WTC11 (cell line): ENCODE results near the gene RCBTB2. TPM values are rescaled to one million over a fixed set of nuclear protein-coding genes. Genes with fewer than 3 reads are reported as not detected.

ENCODE experiments used
- ATAC-seq: fragments of 200-7000 bp; cut with Tn5 transposase; 2 replicates; pipeline ENCODE4 v1.10.0; 2021; ENCODE audit warnings: mild to moderate bottlenecking, moderate library complexity
- CTCF ChIA-PET: fragments of 300-600 bp; sonication (Branson Sonifier 250); formaldehyde crosslinking; loops from one replicate; lab custom pipeline; 2021; ENCODE audit warnings: antibody characterized with exemption; lab: Charles Lee
- POLR2A ChIA-PET: fragments of 350-600 bp; sonication (Branson Sonifier 250); formaldehyde crosslinking; loops from one replicate; lab custom pipeline; 2021; ENCODE audit warnings: antibody characterized with exemption; lab: Charles Lee
- DNase-seq: peaks from one replicate; pipeline ENCODE4 v3.0.0; 2021; ENCODE audit warnings: low spot score
- H3K27ac Mint-ChIP-seq: 2 replicates; pipeline ENCODE4 v1.8.0; 2021; ENCODE audit warnings: mixed read lengths
- H3K27me3 Mint-ChIP-seq: 2 replicates; pipeline ENCODE4 v1.8.0; 2021; ENCODE audit warnings: low read depth, mild to moderate bottlenecking, moderate library complexity, mixed read lengths
- H3K36me3 Mint-ChIP-seq: 2 replicates; pipeline ENCODE4 v1.8.0; 2021; ENCODE audit warnings: mixed read lengths
- H3K4me1 Mint-ChIP-seq: 2 replicates; pipeline ENCODE4 v1.8.0; 2022; ENCODE audit warnings: mixed read lengths
- H3K4me3 Mint-ChIP-seq: 2 replicates; pipeline ENCODE4 v1.8.0; 2021; ENCODE audit warnings: mild to moderate bottlenecking, moderate library complexity, mixed read lengths
- H3K9me3 Mint-ChIP-seq: 2 replicates; pipeline ENCODE4 v1.8.0; 2021; ENCODE audit warnings: mixed read lengths
- ATF1 ChIP-seq: sonication (generic); formaldehyde crosslinking; IDR thresholded peaks from 2 replicates; pipeline ENCODE4 v1.8.1; 2023; ENCODE audit warnings: mild to moderate bottlenecking, moderate library complexity, missing genetic modification reagents
- CREM ChIP-seq: sonication (generic); formaldehyde crosslinking; IDR thresholded peaks from 2 replicates; pipeline ENCODE4 v1.8.1; 2022; ENCODE audit warnings: mild to moderate bottlenecking, missing genetic modification reagents, moderate library complexity
- E2F1 ChIP-seq: sonication (generic); formaldehyde crosslinking; IDR thresholded peaks from 2 replicates; pipeline ENCODE4 v1.8.0; 2022; ENCODE audit warnings: mild to moderate bottlenecking, missing genetic modification reagents
- E2F5 ChIP-seq: sonication (generic); formaldehyde crosslinking; IDR thresholded peaks from 2 replicates; pipeline ENCODE4 v1.8.1; 2022; ENCODE audit warnings: mild to moderate bottlenecking, moderate library complexity, missing genetic modification reagents
- FOXK1 ChIP-seq: sonication (generic); formaldehyde crosslinking; IDR thresholded peaks from 2 replicates; pipeline ENCODE4 v1.8.0; 2022; ENCODE audit warnings: mild to moderate bottlenecking, moderate library complexity, missing genetic modification reagents
- GABPB1 ChIP-seq: sonication (generic); formaldehyde crosslinking; IDR thresholded peaks from 2 replicates; pipeline ENCODE4 v1.8.1; 2023; ENCODE audit warnings: mild to moderate bottlenecking, missing genetic modification reagents
- HMGXB4 ChIP-seq: sonication (generic); formaldehyde crosslinking; IDR thresholded peaks from 2 replicates; pipeline ENCODE4 v1.8.1; 2023; ENCODE audit warnings: mild to moderate bottlenecking, moderate library complexity, missing genetic modification reagents
- IRF2 ChIP-seq: sonication (generic); formaldehyde crosslinking; IDR thresholded peaks from 2 replicates; pipeline ENCODE4 v1.8.0; 2022; ENCODE audit warnings: low read depth, missing genetic modification reagents, borderline replicate concordance
- MXD4 ChIP-seq: fragments of 250-450 bp; sonication (Bioruptor Pico); IDR thresholded peaks from 2 replicates; pipeline ENCODE4 v1.8.0; 2021; ENCODE audit warnings: mild to moderate bottlenecking, moderate library complexity, borderline replicate concordance
- NFYB ChIP-seq: sonication (generic); formaldehyde crosslinking; conservative IDR thresholded peaks from 2 replicates; pipeline ENCODE4 v1.8.0; 2022; ENCODE audit warnings: low read depth, missing genetic modification reagents
- NR2C2 ChIP-seq: sonication (generic); formaldehyde crosslinking; IDR thresholded peaks from 2 replicates; pipeline ENCODE4 v1.8.0; 2022; ENCODE audit warnings: mild to moderate bottlenecking, missing genetic modification reagents
- PREB ChIP-seq: sonication (generic); formaldehyde crosslinking; IDR thresholded peaks from 2 replicates; pipeline ENCODE4 v1.8.1; 2022; ENCODE audit warnings: mild to moderate bottlenecking, missing genetic modification reagents, moderate library complexity, borderline replicate concordance
- PRRX2 ChIP-seq: fragments of 250-450 bp; sonication (Bioruptor Pico); IDR thresholded peaks from 2 replicates; pipeline ENCODE4 v1.8.0; 2021; ENCODE audit warnings: mild to moderate bottlenecking
- TEAD4 ChIP-seq: sonication (generic); formaldehyde crosslinking; IDR thresholded peaks from 2 replicates; pipeline ENCODE4 v1.8.0; 2022; ENCODE audit warnings: mild to moderate bottlenecking, missing genetic modification reagents
- TP53 ChIP-seq: sonication (generic); formaldehyde crosslinking; IDR thresholded peaks from 2 replicates; pipeline ENCODE4 v1.8.1; 2023; ENCODE audit warnings: mild to moderate bottlenecking, missing genetic modification reagents
- USF1 ChIP-seq: sonication (generic); formaldehyde crosslinking; IDR thresholded peaks from 2 replicates; pipeline ENCODE4 v1.8.0; 2022; ENCODE audit warnings: mild to moderate bottlenecking, missing genetic modification reagents
- USF2 ChIP-seq: sonication (generic); formaldehyde crosslinking; IDR thresholded peaks from 2 replicates; pipeline ENCODE4 v1.8.1; 2023; ENCODE audit warnings: mild to moderate bottlenecking, missing genetic modification reagents, moderate library complexity
- ZMAT4 ChIP-seq: fragments of 250-450 bp; sonication (Bioruptor Pico); IDR thresholded peaks from 2 replicates; pipeline ENCODE4 v1.9.0; 2021; ENCODE audit warnings: mild to moderate bottlenecking
- ZNF219 ChIP-seq: sonication (generic); formaldehyde crosslinking; IDR thresholded peaks from 2 replicates; pipeline ENCODE4 v1.8.0; 2023; ENCODE audit warnings: missing genetic modification reagents, mild to moderate bottlenecking, borderline replicate concordance
- ZNF232 ChIP-seq: sonication (generic); formaldehyde crosslinking; IDR thresholded peaks from 2 replicates; pipeline ENCODE4 v1.8.0; 2022; ENCODE audit warnings: mild to moderate bottlenecking, missing genetic modification reagents
- ZNF396 ChIP-seq: fragments of 250-450 bp; sonication (Bioruptor Pico); IDR thresholded peaks from 2 replicates; pipeline ENCODE4 v1.8.0; 2021; ENCODE audit warnings: mild to moderate bottlenecking, moderate library complexity, borderline replicate concordance
- ZNF532 ChIP-seq: fragments of 250-450 bp; sonication (Bioruptor Pico); IDR thresholded peaks from 2 replicates; pipeline ENCODE4 v1.9.0; 2021; ENCODE audit warnings: mild to moderate bottlenecking, borderline replicate concordance
- ZSCAN18 ChIP-seq: fragments of 250-450 bp; sonication (Bioruptor Pico); IDR thresholded peaks from 2 replicates; pipeline ENCODE4 v2.1.2; 2022; ENCODE audit warnings: mild to moderate bottlenecking, moderate library complexity
- total RNA-seq: library from RNA; stranded (reverse); gene quantifications from 3 replicates; pipeline ENCODE4 v1.2.3, GENCODE V29; 2021

Gene RCBTB2
- total RNA-seq, 1 experiment from 2014 or later: 6.6 TPM

GRCh38 chr13:48487968-48488367 is 44.9 kb downstream of the RCBTB2 start (continued):
- TF ChIP-seq USF1 (CRISPR knock-in tag) (no peak), CREM (CRISPR knock-in tag) (no peak), ATF1 (CRISPR knock-in tag) (no peak), HMGXB4 (CRISPR knock-in tag) (no peak), NFYB (CRISPR knock-in tag) (no peak), ZMAT4 (CRISPR knock-in tag) (no peak)

- Mint-ChIP-seq H3K4me1 (no peaks in the 10 kb centered on the region), H3K9me3 (peaks cover 13% of the 10 kb centered on the region), H3K27ac (no peak overlapping the region), H3K36me3 (peaks cover 22% of the 10 kb centered on the region), H3K27me3 (no peaks in the 10 kb centered on the region), H3K4me3 (no peak overlapping the region)
- DNase-seq: no peak
- CTCF ChIA-PET: no interaction called here
- POLR2A ChIA-PET: no interaction called here
- ATAC-seq: no peak
- TF ChIP-seq E2F5 (CRISPR knock-in tag) (no peak), ZNF532 (no peak), TP53 (CRISPR knock-in tag) (no peak), PREB (CRISPR knock-in tag) (no peak), ZSCAN18 (CRISPR knock-in tag) (no peak), ZNF396 (no peak), TEAD4 (CRISPR knock-in tag) (no peak), IRF2 (CRISPR knock-in tag) (no peak), USF2 (CRISPR knock-in tag) (no peak), MXD4 (CRISPR knock-in tag) (no peak), PRRX2 (CRISPR knock-in tag) (no peak), GABPB1 (CRISPR knock-in tag) (no peak), ZNF232 (CRISPR knock-in tag) (no peak), NR2C2 (no peak), ATF1 (CRISPR knock-in tag) (no peak), E2F1 (CRISPR knock-in tag) (no peak), FOXK1 (CRISPR knock-in tag) (no peak), ZNF219 (CRISPR knock-in tag) (no peak)
Observed at GRCh38 chr13:48486836-48487235, 46.0 kb downstream of the RCBTB2 start.
